BJ (cell line): ENCODE data around the gene LDLRAD4. TPM values are rescaled to one million over a fixed set of nuclear protein-coding genes. Genes with fewer than 3 reads are reported as not detected.

ENCODE experiments used
- CTCF ChIA-PET: fragments of 350-600 bp; formaldehyde crosslinking; extraction: SDS; loops from one replicate; lab custom pipeline; 2021; ENCODE audit warnings: antibody characterized with exemption, inconsistent platforms; lab: Yijun Ruan, JAX
- POLR2A ChIA-PET: fragments of 300-600 bp; sonication (Branson Sonifier 250); formaldehyde crosslinking; extraction: SDS; loops from one replicate; lab custom pipeline; 2021; ENCODE audit warnings: antibody characterized with exemption; lab: Charles Lee
- DNase-seq: peaks from one replicate; pipeline ENCODE4 v3.0.0-alpha.2; 2011; ENCODE audit warnings: low read depth
- H3K27me3 ChIP-seq: 2 replicates; pipeline ENCODE4 v1.6.0; 2011; ENCODE audit warnings: low read length; ENCODE audit not compliant: control insufficient read depth, insufficient read depth
- H3K36me3 ChIP-seq: 2 replicates; pipeline ENCODE4 v1.5.1; 2011; ENCODE audit warnings: low read length; ENCODE audit not compliant: control insufficient read depth, insufficient read depth
- H3K4me3 ChIP-seq: 2 replicates; pipeline ENCODE4 v1.5.1; 2011; ENCODE audit warnings: low read depth, mild to moderate bottlenecking, control low read depth, low read length
- CTCF ChIP-seq: IDR thresholded peaks from 2 replicates; pipeline ENCODE4 v1.5.1; 2011; ENCODE audit warnings: low read depth, mild to moderate bottlenecking, control low read depth, inconsistent platforms, low read length, moderate library complexity; ENCODE audit not compliant: insufficient read depth
- polyA plus RNA-seq: library from polyadenylated mRNA; depleted of rRNA; stranded (reverse); fragments of >200 nt; gene quantifications from 2 replicates; pipeline ENCODE4 v1.2.3, GENCODE V29; 2011

Gene LDLRAD4
- polyA plus RNA-seq, 1 experiment = not detected

DNA sequence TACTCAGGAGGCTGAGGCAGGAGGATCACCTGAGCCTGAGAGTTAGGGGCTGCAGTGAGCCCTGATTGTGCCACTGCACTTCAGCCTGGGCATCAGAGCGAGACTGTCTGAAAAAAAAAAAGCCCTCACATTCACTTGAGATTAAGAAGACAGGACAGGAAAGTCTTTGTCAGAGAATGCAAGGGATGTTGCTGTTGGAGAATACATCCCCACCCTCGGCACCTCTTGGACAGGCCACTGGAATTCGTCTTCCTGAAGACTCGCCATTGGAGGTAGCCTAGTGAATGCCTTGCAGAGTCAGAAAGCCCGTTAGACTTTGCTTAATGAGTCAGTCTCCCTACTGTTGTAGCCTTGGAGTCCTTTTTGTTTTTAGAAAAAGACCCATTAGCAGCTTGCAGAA lies 302.2 kb downstream of the LDLRAD4 start:
- Histone ChIP-seq H3K27me3 (no peaks in the 10 kb centered on the region), H3K36me3 (no peaks in the 10 kb centered on the region), H3K4me3 (no peak overlapping the region)
- TF ChIP-seq CTCF = no peak
- DNase-seq = no peak
- ChIA-PET CTCF (interaction anchor here (1.1 kb wide), 1 partner anchor 9 kb away, joined by 3 read pairs; no protein-coding TSS in a partner anchor), POLR2A (no interaction called here)

DNA sequence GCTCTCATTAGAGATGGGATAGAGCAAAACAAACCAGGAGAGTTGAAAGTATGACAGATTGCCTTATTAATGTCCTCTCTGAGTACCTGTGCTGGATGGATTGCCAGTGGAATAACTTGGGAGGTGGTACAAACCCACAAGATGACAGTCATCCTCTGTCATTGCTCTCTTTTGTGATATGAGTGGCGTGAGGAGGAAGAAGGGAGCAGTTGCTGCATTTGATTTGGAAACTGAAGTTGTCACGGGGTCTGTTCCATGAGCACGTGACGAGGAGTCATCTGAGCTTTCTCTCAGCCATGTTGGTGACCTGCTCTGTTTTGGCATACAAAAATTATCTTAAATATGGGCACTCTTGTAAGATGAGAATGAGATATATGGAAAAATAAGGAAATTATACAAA lies 302.9 kb downstream of the LDLRAD4 start:
- ChIA-PET POLR2A (no interaction called here), CTCF (no interaction called here)
- TF ChIP-seq CTCF = no peak

GRCh38 chr18:13522256-13522655 lies 303.7 kb downstream of the LDLRAD4 start:
- no peak for TF ChIP-seq CTCF
- no peaks in the 10 kb centered on the region for H3K36me3 ChIP-seq
- H3K4me3 ChIP-seq = no peak overlapping the region
- H3K27me3 ChIP-seq = no peaks in the 10 kb centered on the region
- CTCF ChIA-PET = no interaction called here
- DNase-seq = no peak
- POLR2A ChIA-PET = no interaction called here

More for the DNA sequence above, 302.9 kb downstream of the LDLRAD4 start:
- Histone ChIP-seq H3K36me3 (no peaks in the 10 kb centered on the region), H3K4me3 (no peak overlapping the region), H3K27me3 (no peaks in the 10 kb centered on the region)
- no peak for DNase-seq

DNA sequence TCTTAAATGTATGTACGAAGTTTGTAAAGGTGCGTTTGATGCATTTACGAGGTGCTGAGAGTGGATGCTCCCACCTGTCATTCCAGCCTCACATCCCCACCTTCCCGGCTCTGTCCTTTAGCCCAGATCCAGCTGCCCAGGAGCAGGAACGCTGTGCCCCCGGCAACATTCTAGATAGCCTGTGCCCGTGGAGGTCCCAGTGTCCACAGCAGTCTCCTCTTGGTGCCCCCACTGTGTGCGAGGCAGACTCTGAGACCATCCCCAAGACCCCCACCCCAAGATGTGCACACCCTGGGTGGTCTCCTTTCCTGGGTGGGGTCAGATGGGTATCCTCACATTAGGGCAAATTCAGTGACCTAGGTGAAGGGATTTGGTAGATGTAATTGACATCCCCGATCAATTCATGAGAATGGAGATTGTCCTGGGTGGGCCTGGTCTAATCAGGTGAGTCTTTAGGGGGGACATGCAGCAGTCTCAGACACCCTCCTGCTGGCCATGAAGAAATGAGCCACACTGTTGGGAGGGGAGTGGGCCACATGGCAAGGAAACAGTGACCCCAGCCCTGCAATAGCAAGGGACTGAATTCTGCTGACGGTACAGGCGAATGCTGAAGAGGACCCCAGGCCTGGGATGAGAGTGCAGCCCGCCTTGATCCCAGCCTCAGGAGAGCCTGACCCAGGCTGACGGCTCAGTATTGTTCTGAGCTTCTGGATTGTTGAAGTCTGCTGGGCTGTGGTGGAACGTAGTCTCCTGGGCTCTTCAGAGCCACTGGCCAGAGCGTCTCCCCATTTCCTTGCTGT lies 304.5 kb downstream of the LDLRAD4 start:
- no peak for TF ChIP-seq CTCF

DNA sequence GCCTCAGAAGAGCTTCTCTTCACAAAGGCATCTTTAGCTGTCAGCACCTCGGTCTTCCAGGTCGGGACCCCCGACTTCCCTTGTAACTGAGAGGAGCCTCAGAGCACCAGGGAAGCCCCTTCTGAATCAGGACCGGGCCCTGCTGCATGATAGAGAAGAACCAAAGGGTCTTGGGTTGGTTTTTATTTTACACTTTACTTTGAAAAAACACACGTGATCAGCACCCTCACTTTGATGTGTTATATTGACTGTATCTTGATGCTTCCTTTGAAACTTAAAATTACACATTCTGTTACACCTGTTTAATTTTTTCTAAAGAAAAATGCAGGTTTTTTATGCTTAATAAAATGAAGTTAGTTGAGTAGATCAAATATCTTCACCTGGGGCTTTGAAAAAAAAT lies 305.5 kb downstream of the LDLRAD4 start:
- POLR2A ChIA-PET = no interaction called here
- no peak for DNase-seq
- no peak for TF ChIP-seq CTCF
- Histone ChIP-seq H3K36me3 (no peaks in the 10 kb centered on the region), H3K4me3 (no peak overlapping the region), H3K27me3 (no peaks in the 10 kb centered on the region)
- CTCF ChIA-PET = no interaction called here

More for the DNA sequence above, 304.5 kb downstream of the LDLRAD4 start:
- no peak for DNase-seq
- no peak overlapping the region for H3K4me3 ChIP-seq
- CTCF ChIA-PET = no interaction called here
- no peaks in the 10 kb centered on the region for H3K27me3 ChIP-seq
- POLR2A ChIA-PET = no interaction called here
- H3K36me3 ChIP-seq = no peaks in the 10 kb centered on the region
